DOHH2 (cell line): ENCODE data around the gene CCBE1.

ENCODE experiments used
- EZH2phosphoT487 ChIP-seq: fragments of 200-600 bp; sonication (generic); IDR thresholded peaks from 2 replicates; pipeline ENCODE4 v1.6.1; 2017; ENCODE audit warnings: borderline replicate concordance, mild to moderate bottlenecking, antibody characterized with exemption, low read length, moderate library complexity, mixed read lengths
- TF ChIP-seq, protein P1 (sequence below): fragments of 200-600 bp; sonication (generic); IDR thresholded peaks from one replicate; pipeline ENCODE4 v1.5.1; 2014; ENCODE audit warnings: antibody characterized with exemption, mild to moderate bottlenecking, low read depth, low read length; ENCODE audit not compliant: poor library complexity, severe bottlenecking

DNA sequence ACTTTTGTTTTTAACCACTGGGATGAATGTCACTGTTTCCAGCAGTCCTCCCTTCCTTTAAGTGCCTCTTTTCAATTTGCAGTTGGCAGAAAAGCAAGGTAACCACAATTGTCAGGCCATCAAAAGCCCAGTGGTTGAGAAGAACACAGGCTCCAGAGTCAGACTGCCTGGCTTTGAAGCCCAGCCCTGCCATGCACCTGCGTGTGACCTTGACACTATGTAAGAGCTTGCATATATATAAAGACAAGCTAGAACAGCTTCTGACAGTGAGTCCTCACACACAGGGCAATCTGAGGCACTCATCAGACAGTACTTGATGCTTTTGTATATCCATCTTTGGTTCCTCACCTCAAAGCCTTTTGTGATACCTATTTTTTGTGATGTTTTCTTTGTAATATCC is 11.0 kb downstream of the CCBE1 start:
- TF ChIP-seq, protein P1, sequence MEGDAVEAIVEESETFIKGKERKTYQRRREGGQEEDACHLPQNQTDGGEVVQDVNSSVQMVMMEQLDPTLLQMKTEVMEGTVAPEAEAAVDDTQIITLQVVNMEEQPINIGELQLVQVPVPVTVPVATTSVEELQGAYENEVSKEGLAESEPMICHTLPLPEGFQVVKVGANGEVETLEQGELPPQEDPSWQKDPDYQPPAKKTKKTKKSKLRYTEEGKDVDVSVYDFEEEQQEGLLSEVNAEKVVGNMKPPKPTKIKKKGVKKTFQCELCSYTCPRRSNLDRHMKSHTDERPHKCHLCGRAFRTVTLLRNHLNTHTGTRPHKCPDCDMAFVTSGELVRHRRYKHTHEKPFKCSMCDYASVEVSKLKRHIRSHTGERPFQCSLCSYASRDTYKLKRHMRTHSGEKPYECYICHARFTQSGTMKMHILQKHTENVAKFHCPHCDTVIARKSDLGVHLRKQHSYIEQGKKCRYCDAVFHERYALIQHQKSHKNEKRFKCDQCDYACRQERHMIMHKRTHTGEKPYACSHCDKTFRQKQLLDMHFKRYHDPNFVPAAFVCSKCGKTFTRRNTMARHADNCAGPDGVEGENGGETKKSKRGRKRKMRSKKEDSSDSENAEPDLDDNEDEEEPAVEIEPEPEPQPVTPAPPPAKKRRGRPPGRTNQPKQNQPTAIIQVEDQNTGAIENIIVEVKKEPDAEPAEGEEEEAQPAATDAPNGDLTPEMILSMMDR: no peak
- no peak for TF ChIP-seq EZH2phosphoT487
